Astrocyte of the spinal cord (primary cell): Measurements from ENCODE around the gene CTNNA2.

Experiments used
- DNase-seq: peaks from one replicate; pipeline ENCODE4 v3.0.0; 2011; ENCODE audit warnings: low read depth, low spot score
- H3K4me3 ChIP-seq: 2 replicates; pipeline ENCODE4 v1.5.1; 2011; ENCODE audit warnings: low read depth, mild to moderate bottlenecking, low read length, moderate library complexity
- CTCF ChIP-seq: IDR thresholded peaks from 2 replicates; pipeline ENCODE4 v1.5.1; 2012; ENCODE audit warnings: low read depth, mild to moderate bottlenecking, low read length, inconsistent platforms
- in situ Hi-C: cut with HindIII; loops from 2 replicates; pipeline ENCODE4 v1.10.0; 2017; ENCODE audit warnings: low sequenced_read_pairs

CTNNA2 gene

DNA sequence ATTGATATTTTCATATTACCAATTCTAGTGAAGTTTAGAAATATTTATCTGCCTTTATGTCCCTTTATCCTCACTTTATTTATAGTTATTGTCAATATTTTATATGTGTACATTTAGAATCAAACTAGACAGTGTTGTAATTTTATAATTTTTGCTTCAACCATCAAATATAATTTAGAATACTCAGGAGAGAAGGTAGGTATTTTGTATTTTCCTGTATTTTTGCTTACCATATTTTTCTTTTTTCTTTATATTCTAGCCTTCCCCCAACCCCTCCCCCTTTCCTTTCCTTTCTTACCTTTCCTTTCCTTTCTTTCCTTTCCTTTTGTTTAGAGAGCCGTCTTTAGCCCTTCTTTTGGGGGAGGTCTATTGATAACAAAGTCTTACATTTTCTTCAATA is 651.5 kb downstream of the CTNNA2 start:
- in situ Hi-C loops, result no loop called here
- no peak overlapping the region for H3K4me3 ChIP-seq
- DNase-seq, result no peak
- no peak for TF ChIP-seq CTCF

DNA sequence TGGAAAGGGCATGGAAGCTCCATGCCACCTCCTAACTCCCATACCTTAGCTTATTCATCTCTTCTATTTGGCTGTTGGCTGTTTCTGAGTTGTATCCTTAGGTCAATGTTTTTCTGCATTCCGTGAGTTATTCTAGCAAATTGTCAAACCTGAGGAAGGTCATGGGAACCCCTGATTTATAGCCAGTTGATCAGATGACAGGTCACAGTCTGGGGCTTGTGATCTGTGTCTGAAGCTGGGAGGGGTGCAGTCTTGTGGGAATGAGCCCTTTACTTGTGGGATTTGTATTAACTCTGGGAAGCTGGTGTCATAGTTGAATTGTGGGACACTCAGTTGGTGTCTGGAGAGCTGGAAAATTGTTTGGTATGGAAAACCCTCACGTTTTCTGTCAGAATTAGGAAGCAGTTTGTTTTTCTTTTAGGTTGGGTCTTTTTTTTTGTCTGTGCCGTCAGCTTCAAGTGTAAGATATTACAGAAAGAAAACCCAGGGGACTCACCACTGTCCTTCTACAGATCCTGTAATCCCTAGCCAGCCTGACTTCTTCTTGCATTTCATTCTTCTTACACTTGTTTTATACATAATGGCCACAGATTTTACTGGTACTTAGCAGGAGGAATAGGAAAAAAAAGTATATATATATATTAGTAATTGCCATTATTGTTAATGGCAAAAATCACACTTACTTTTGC is 653.8 kb downstream of the CTNNA2 start:
- no peak for DNase-seq
- TF ChIP-seq CTCF, result no peak
- H3K4me3 ChIP-seq, result no peak overlapping the region
- in situ Hi-C loops, result no loop called here

DNA sequence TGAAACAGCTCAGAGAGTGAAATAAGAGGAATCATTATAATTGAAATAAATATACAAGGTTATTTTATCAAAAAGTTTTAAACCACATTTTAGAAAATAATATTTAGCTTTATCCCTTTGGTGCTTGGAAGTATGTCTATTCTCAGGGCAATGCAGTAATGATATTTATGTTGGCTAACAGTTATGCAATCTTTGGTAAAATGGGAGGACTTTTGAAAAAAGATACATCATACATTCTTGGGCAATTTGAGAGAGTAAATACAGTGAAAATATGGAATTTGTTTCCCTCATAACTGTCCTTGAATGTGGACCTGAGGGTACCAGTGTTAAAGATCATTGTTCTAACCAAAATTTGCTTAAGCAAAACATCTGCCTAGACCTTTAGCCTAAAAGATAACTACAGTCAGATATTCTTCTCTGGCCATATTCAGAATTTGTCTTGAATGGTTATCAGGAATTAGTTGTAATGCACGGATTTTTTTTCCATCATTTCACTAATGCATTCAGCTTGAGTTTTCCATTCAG is 654.5 kb downstream of the CTNNA2 start:
- TF ChIP-seq CTCF, result no peak

GRCh38 chr2:80168037-80168436 is 655.2 kb downstream of the CTNNA2 start:
- no peak overlapping the region for H3K4me3 ChIP-seq
- TF ChIP-seq CTCF, result no peak
- no peak for DNase-seq
- in situ Hi-C loops, result no loop called here

More for the DNA sequence above, 654.5 kb downstream of the CTNNA2 start:
- H3K4me3 ChIP-seq, result no peak overlapping the region
- in situ Hi-C loops, result no loop called here
- DNase-seq, result no peak

- no peak for TF ChIP-seq CTCF
- DNase-seq, result no peak
- in situ Hi-C loops, result no loop called here
- no peak overlapping the region for H3K4me3 ChIP-seq
Measured at GRCh38 chr2:80168801-80169200, 656.0 kb downstream of the CTNNA2 start.

GRCh38 chr2:80169811-80170594 is 657.2 kb downstream of the CTNNA2 start:
- in situ Hi-C loops, result no loop called here
- no peak for TF ChIP-seq CTCF

More at GRCh38 chr2:80169811-80170594, 657.2 kb downstream of the CTNNA2 start:
- DNase-seq, result no peak
- no peak overlapping the region for H3K4me3 ChIP-seq
